Ishikawa (cell line): Measurements from ENCODE around the gene GRID1.

Experiments
- CEBPB ChIP-seq: IDR thresholded peaks from 2 replicates; pipeline ENCODE4 v1.6.1; 2012
- CREB1 ChIP-seq: IDR thresholded peaks from 2 replicates; pipeline ENCODE4 v1.6.1; 2012; ENCODE audit warnings: low read depth
- EGR1 ChIP-seq: IDR thresholded peaks from 2 replicates; pipeline ENCODE4 v1.6.1; 2012
- EP300 ChIP-seq: IDR thresholded peaks from 2 replicates; pipeline ENCODE4 v1.6.1; 2012; ENCODE audit warnings: borderline replicate concordance
- FOXM1 ChIP-seq: IDR thresholded peaks from 2 replicates; pipeline ENCODE4 v1.6.1; 2012; ENCODE audit warnings: low read depth, borderline replicate concordance
- MAX ChIP-seq: IDR thresholded peaks from 2 replicates; pipeline ENCODE4 v1.6.1; 2012
- NFIC ChIP-seq: IDR thresholded peaks from 2 replicates; pipeline ENCODE4 v1.6.1; 2012
- RAD21 ChIP-seq: IDR thresholded peaks from 2 replicates; pipeline ENCODE4 v1.6.1; 2012; ENCODE audit warnings: low read depth
- REST ChIP-seq: IDR thresholded peaks from 2 replicates; pipeline ENCODE4 v1.6.1; 2012; ENCODE audit warnings: low read depth, mild to moderate bottlenecking
- TAF1 ChIP-seq: IDR thresholded peaks from 2 replicates; pipeline ENCODE4 v1.6.1; 2012; ENCODE audit warnings: low read depth, mild to moderate bottlenecking
- TCF12 ChIP-seq: IDR thresholded peaks from 2 replicates; pipeline ENCODE4 v1.6.1; 2012; ENCODE audit warnings: low read depth
- TEAD4 ChIP-seq: IDR thresholded peaks from 2 replicates; pipeline ENCODE4 v1.6.1; 2012
- USF1 ChIP-seq: IDR thresholded peaks from 2 replicates; pipeline ENCODE4 v1.6.1; 2012
- YY1 ChIP-seq: IDR thresholded peaks from 2 replicates; pipeline ENCODE4 v1.6.1; 2012; ENCODE audit warnings: low read depth
- ZBTB7A ChIP-seq: IDR thresholded peaks from 2 replicates; pipeline ENCODE4 v1.6.1; 2012; ENCODE audit warnings: low read depth

Gene GRID1

GRCh38 chr10:85600026-85600743 lies 766.4 kb downstream of the GRID1 start:
- no peak for TF ChIP-seq CREB1
- no peak for TF ChIP-seq ZBTB7A
- TF ChIP-seq EP300: no peak
- no peak for TF ChIP-seq CEBPB
- TF ChIP-seq YY1: no peak
- no peak for TF ChIP-seq NFIC
- no peak for TF ChIP-seq TCF12
- TF ChIP-seq USF1: no peak
- TF ChIP-seq TAF1: no peak
- TF ChIP-seq FOXM1: no peak
- no peak for TF ChIP-seq TEAD4
- TF ChIP-seq MAX: no peak
- no peak for TF ChIP-seq EGR1
- no peak for TF ChIP-seq RAD21
- no peak for TF ChIP-seq REST

- TF ChIP-seq CREB1: no peak
- no peak for TF ChIP-seq TCF12
- TF ChIP-seq USF1: no peak
- no peak for TF ChIP-seq NFIC
- TF ChIP-seq TEAD4: no peak
- TF ChIP-seq CEBPB: no peak
- TF ChIP-seq ZBTB7A: no peak
- TF ChIP-seq RAD21: no peak
- TF ChIP-seq MAX: no peak
- TF ChIP-seq EGR1: no peak
- no peak for TF ChIP-seq FOXM1
- TF ChIP-seq REST: no peak
- TF ChIP-seq EP300: no peak
- TF ChIP-seq YY1: no peak
Measured at GRCh38 chr10:85599081-85599480, 767.5 kb downstream of the GRID1 start.

GRCh38 chr10:85598646-85599045 lies 767.9 kb downstream of the GRID1 start:
- TF ChIP-seq TEAD4 (no peak), TCF12 (no peak), YY1 (no peak), ZBTB7A (no peak), RAD21 (no peak), EGR1 (no peak), FOXM1 (no peak), NFIC (no peak), REST (no peak), EP300 (no peak), TAF1 (no peak), CREB1 (no peak), CEBPB (no peak), USF1 (no peak), MAX (no peak)
